Measurements from ENCODE around the gene PRKCE. TPM values are rescaled to one million over a fixed set of nuclear protein-coding genes. Genes with fewer than 3 reads are reported as not detected.

The PRKCE gene
- total and polyA plus RNA-seq, 4 donors: 2.5 to 38.6 (median 5.8) TPM

DNA sequence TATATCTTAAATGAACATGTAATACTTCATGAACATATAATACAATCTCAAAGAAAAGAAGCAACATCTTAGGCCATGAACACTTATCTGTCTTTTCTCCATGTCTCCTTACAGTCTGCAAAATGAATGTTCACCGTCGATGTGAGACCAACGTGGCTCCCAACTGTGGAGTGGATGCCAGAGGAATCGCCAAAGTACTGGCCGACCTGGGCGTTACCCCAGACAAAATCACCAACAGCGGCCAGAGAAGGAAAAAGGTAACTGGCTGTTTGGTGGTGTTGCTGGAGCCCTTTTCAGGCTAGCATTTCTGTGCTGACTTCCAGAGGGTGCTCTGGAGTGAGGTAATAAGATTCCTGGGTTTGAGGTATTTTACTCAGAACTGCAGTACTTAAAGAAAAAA is 349.8 kb downstream of the PRKCE start:
- no peaks in the 10 kb centered on the region for H3K9me3 ChIP-seq (ENCODE audit: control insufficient read depth in 4 of 4, low read length in 3 of 4)
- no peak overlapping the region for H3K9ac ChIP-seq (ENCODE audit: low read depth in 1 of 2, low read length in 2 of 2)
- peak overlapping the region in 1 of 2 donors; percentile 53 for H3K27ac ChIP-seq (ENCODE audit: low read depth in 1 of 2, low read length in 2 of 2)
- H3K36me3 ChIP-seq (ENCODE audit: control insufficient read depth in 4 of 4, insufficient read depth in 3 of 4, low read depth in 1 of 4, low read length in 3 of 4): no peaks in the 10 kb centered on the region
- DNase-seq (ENCODE audit: low spot score): peak; percentile 12
- TF ChIP-seq, protein P1, sequence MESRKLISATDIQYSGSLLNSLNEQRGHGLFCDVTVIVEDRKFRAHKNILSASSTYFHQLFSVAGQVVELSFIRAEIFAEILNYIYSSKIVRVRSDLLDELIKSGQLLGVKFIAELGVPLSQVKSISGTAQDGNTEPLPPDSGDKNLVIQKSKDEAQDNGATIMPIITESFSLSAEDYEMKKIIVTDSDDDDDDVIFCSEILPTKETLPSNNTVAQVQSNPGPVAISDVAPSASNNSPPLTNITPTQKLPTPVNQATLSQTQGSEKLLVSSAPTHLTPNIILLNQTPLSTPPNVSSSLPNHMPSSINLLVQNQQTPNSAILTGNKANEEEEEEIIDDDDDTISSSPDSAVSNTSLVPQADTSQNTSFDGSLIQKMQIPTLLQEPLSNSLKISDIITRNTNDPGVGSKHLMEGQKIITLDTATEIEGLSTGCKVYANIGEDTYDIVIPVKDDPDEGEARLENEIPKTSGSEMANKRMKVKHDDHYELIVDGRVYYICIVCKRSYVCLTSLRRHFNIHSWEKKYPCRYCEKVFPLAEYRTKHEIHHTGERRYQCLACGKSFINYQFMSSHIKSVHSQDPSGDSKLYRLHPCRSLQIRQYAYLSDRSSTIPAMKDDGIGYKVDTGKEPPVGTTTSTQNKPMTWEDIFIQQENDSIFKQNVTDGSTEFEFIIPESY (IDR thresholded peaks at IDR 0.05): no peak
- TF ChIP-seq, protein P2, sequence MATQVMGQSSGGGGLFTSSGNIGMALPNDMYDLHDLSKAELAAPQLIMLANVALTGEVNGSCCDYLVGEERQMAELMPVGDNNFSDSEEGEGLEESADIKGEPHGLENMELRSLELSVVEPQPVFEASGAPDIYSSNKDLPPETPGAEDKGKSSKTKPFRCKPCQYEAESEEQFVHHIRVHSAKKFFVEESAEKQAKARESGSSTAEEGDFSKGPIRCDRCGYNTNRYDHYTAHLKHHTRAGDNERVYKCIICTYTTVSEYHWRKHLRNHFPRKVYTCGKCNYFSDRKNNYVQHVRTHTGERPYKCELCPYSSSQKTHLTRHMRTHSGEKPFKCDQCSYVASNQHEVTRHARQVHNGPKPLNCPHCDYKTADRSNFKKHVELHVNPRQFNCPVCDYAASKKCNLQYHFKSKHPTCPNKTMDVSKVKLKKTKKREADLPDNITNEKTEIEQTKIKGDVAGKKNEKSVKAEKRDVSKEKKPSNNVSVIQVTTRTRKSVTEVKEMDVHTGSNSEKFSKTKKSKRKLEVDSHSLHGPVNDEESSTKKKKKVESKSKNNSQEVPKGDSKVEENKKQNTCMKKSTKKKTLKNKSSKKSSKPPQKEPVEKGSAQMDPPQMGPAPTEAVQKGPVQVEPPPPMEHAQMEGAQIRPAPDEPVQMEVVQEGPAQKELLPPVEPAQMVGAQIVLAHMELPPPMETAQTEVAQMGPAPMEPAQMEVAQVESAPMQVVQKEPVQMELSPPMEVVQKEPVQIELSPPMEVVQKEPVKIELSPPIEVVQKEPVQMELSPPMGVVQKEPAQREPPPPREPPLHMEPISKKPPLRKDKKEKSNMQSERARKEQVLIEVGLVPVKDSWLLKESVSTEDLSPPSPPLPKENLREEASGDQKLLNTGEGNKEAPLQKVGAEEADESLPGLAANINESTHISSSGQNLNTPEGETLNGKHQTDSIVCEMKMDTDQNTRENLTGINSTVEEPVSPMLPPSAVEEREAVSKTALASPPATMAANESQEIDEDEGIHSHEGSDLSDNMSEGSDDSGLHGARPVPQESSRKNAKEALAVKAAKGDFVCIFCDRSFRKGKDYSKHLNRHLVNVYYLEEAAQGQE (IDR thresholded peaks at IDR 0.05): no peak
- TF ChIP-seq EGR1 (IDR thresholded peaks at IDR 0.05; ENCODE audit: low read depth in 2 of 2) (no peak), YY1 (IDR thresholded peaks at IDR 0.05) (no peak), JUND (IDR thresholded peaks at IDR 0.05) (no peak), HNF4A (conservative IDR thresholded peaks at IDR 0.05) (no peak), SP1 (IDR thresholded peaks at IDR 0.05) (no peak), FOXA1 (IDR thresholded peaks at IDR 0.05) (no peak), TAF1 (conservative IDR thresholded peaks at IDR 0.05) (no peak), RAD21 (IDR thresholded peaks at IDR 0.05) (no peak), GABPA (IDR thresholded peaks at IDR 0.05 in 1 of 2, conservative IDR thresholded peaks at IDR 0.05 in 1 of 2) (no peak), NR2F2 (IDR thresholded peaks at IDR 0.05) (no peak), HNF4G (IDR thresholded peaks at IDR 0.05) (no peak), FOXA2 (IDR thresholded peaks at IDR 0.05) (no peak), RXRA (IDR thresholded peaks at IDR 0.05) (no peak)
- TF ChIP-seq, protein P3, sequence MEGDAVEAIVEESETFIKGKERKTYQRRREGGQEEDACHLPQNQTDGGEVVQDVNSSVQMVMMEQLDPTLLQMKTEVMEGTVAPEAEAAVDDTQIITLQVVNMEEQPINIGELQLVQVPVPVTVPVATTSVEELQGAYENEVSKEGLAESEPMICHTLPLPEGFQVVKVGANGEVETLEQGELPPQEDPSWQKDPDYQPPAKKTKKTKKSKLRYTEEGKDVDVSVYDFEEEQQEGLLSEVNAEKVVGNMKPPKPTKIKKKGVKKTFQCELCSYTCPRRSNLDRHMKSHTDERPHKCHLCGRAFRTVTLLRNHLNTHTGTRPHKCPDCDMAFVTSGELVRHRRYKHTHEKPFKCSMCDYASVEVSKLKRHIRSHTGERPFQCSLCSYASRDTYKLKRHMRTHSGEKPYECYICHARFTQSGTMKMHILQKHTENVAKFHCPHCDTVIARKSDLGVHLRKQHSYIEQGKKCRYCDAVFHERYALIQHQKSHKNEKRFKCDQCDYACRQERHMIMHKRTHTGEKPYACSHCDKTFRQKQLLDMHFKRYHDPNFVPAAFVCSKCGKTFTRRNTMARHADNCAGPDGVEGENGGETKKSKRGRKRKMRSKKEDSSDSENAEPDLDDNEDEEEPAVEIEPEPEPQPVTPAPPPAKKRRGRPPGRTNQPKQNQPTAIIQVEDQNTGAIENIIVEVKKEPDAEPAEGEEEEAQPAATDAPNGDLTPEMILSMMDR (IDR thresholded peaks at IDR 0.05; ENCODE audit: low read depth, low read length, missing input control): no peak
- TF ChIP-seq, protein P4, sequence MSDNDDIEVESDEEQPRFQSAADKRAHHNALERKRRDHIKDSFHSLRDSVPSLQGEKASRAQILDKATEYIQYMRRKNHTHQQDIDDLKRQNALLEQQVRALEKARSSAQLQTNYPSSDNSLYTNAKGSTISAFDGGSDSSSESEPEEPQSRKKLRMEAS (IDR thresholded peaks at IDR 0.05): no peak
- TF ChIP-seq, protein P5, sequence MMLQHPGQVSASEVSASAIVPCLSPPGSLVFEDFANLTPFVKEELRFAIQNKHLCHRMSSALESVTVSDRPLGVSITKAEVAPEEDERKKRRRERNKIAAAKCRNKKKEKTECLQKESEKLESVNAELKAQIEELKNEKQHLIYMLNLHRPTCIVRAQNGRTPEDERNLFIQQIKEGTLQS (IDR thresholded peaks at IDR 0.05): no peak
- 87% methylated on average over 7 of the region's 7 CpGs for WGBS
- peaks cover 3 to 40% (median 26%) of the 10 kb centered on the region in 4 donors for H3K4me1 ChIP-seq (ENCODE audit: control insufficient read depth in 4 of 4, insufficient read depth in 4 of 4, low read length in 3 of 4)
- no peaks in the 10 kb centered on the region for H3K27me3 ChIP-seq (ENCODE audit: control insufficient read depth in 4 of 4, insufficient read depth in 4 of 4, low read length in 3 of 4)
- H3K4me3 ChIP-seq (ENCODE audit: low read depth in 1 of 3, low read length in 3 of 3): no peak overlapping the region

All from liver (tissue), 9 donors.